Peyer's patch (tissue), 4 donors: ENCODE data around the gene GAST.

ENCODE experiments used
- POLR2A ChIP-seq, 2 donors: fragments of 450-650 bp; IDR thresholded peaks; one replicate each; pipeline ENCODE4 v1.5.1; 2017; ENCODE audit warnings: antibody characterized with exemption in 2 of 2, mild to moderate bottlenecking in 2 of 2, moderate library complexity in 2 of 2
- TF ChIP-seq, protein P1 (sequence below), 6 experiments: fragments of 450-650 bp in 4 of 6; fragments of 200-600 bp in 2 of 6; sonication (generic) in 1 of 6; IDR thresholded peaks; one replicate each; pipeline ENCODE4 v1.5.1; 2017 to 2019; ENCODE audit warnings: antibody characterized with exemption in 6 of 6, mild to moderate bottlenecking in 3 of 6, moderate library complexity in 1 of 6

DNA sequence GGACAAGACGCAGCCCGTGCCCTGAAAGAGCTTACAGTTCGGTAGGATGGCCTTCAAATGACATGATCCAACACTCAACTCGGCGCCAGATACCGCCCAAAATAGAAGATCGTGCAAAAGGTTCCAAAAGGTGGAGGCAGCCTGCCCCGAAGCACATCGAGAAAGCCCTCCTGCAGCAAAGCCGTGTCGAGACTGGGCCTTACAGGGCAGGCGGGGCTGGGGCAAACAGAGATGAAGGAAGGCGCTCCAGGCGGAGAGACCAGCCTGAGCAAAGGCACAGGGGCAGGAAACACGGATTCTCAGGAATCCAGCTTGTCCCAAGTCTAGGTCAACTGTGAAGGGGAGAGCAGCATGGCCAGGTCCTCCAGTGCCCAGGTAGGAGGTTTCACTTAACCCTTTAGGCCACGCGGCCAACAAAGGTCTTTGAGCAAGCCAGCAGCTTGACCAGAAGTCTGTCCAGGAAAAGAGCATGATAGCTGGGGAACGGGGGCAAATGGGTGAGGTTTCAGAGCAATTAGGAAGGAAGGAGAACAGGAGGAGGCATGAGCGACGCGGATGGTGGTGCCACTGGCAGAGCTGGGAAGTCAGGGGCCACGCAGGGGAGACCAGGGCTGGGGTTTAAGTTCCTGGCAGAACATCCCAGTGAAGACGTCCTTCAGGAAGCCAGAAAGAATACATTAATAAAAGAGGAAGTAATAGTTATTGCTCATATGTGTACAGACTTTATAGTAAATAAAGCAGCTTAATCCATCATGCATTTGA lies 44.7 kb upstream of the GAST start:
- TF ChIP-seq, protein P1, sequence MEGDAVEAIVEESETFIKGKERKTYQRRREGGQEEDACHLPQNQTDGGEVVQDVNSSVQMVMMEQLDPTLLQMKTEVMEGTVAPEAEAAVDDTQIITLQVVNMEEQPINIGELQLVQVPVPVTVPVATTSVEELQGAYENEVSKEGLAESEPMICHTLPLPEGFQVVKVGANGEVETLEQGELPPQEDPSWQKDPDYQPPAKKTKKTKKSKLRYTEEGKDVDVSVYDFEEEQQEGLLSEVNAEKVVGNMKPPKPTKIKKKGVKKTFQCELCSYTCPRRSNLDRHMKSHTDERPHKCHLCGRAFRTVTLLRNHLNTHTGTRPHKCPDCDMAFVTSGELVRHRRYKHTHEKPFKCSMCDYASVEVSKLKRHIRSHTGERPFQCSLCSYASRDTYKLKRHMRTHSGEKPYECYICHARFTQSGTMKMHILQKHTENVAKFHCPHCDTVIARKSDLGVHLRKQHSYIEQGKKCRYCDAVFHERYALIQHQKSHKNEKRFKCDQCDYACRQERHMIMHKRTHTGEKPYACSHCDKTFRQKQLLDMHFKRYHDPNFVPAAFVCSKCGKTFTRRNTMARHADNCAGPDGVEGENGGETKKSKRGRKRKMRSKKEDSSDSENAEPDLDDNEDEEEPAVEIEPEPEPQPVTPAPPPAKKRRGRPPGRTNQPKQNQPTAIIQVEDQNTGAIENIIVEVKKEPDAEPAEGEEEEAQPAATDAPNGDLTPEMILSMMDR (IDR thresholded peaks at IDR 0.05), result no peak
- TF ChIP-seq POLR2A (IDR thresholded peaks at IDR 0.05), result no peak
